Skeletal muscle tissue (tissue), 4 donors: ENCODE results near the gene KCNJ8. TPM values are rescaled to one million over a fixed set of nuclear protein-coding genes. Genes with fewer than 3 reads are reported as not detected.
A peak's percentile ranks its signal among the peaks of the same experiment; 100 is the strongest.
"Not testable (repeated sequence)": the region's sequence is repeated elsewhere in the genome, so short reads cannot be mapped to it uniquely, and the experiment has no call there.

Source experiments
- H3K27ac ChIP-seq: one replicate; pipeline ENCODE4 v1.7.0; 2013; ENCODE audit warnings: mild to moderate bottlenecking, low read depth, low read length, inconsistent platforms
- H3K27me3 ChIP-seq, 3 donors: one replicate each; pipeline ENCODE4 v1.7.0; 2013; ENCODE audit warnings: low read length in 3 of 3; ENCODE audit not compliant: control insufficient read depth in 3 of 3, insufficient read depth in 3 of 3
- H3K36me3 ChIP-seq, 3 donors: one replicate each; pipeline ENCODE4 v1.7.0; 2013; ENCODE audit warnings: low read length in 3 of 3; ENCODE audit not compliant: control insufficient read depth in 3 of 3, insufficient read depth in 3 of 3
- H3K4me1 ChIP-seq, 3 donors: one replicate each; pipeline ENCODE4 v1.7.0; 2013; ENCODE audit warnings: low read length in 3 of 3, mild to moderate bottlenecking in 3 of 3; ENCODE audit not compliant: control insufficient read depth in 3 of 3, insufficient read depth in 3 of 3
- H3K4me3 ChIP-seq, 3 donors: one replicate each; pipeline ENCODE4 v1.7.0; 2013; ENCODE audit warnings: low read length in 3 of 3
- H3K9ac ChIP-seq, 3 donors: one replicate each; pipeline ENCODE4 v1.7.0; 2013; ENCODE audit warnings: low read length in 3 of 3, mild to moderate bottlenecking in 3 of 3, moderate library complexity in 2 of 3, low read depth in 1 of 3
- H3K9me3 ChIP-seq, 3 donors: one replicate each; pipeline ENCODE4 v1.7.0; 2013; ENCODE audit warnings: low read length in 3 of 3; ENCODE audit not compliant: control insufficient read depth in 3 of 3
- total RNA-seq: library from RNA; depleted of rRNA; stranded (reverse); fragments of >200 nt; gene quantifications from one replicate; pipeline ENCODE4 v1.2.3, GENCODE V29; 2014
- donor health status: Osteomylitis.

KCNJ8 gene
- total RNA-seq, 1 donor from 2014 or later: 32.4 TPM

GRCh38 chr12:21788089-21788983, 13.8 kb upstream of the KCNJ8 start:
- no peaks in the 10 kb centered on the region for H3K27me3 ChIP-seq
- no peak overlapping the region for H3K27ac ChIP-seq

GRCh38 chr12:21786041-21786531, 11.6 kb upstream of the KCNJ8 start:
- Histone ChIP-seq H3K4me1 (no peaks in the 10 kb centered on the region), H3K9ac (no peak overlapping the region), H3K9me3 (no peaks in the 10 kb centered on the region), H3K27me3 (no peaks in the 10 kb centered on the region), H3K27ac (no peak overlapping the region), H3K4me3 (no peak overlapping the region), H3K36me3 (no peaks in the 10 kb centered on the region)

More at GRCh38 chr12:21788089-21788983, 13.8 kb upstream of the KCNJ8 start:
- Histone ChIP-seq H3K9me3 (no peaks in the 10 kb centered on the region), H3K36me3 (no peaks in the 10 kb centered on the region), H3K4me3 (no peak overlapping the region), H3K4me1 (no peaks in the 10 kb centered on the region), H3K9ac (no peak overlapping the region)

GRCh38 chr12:21782723-21783122, 8.2 kb upstream of the KCNJ8 start:
- H3K4me3 ChIP-seq, H3K36me3 ChIP-seq, H3K9ac ChIP-seq, H3K27me3 ChIP-seq, H3K4me1 ChIP-seq, H3K9me3 ChIP-seq, H3K27ac ChIP-seq: not testable (repeated sequence)

GRCh38 chr12:21780786-21781185, 6.3 kb upstream of the KCNJ8 start:
- Histone ChIP-seq H3K36me3 (no peaks in the 10 kb centered on the region), H3K4me1 (no peaks in the 10 kb centered on the region), H3K27me3 (no peaks in the 10 kb centered on the region), H3K9me3 (no peaks in the 10 kb centered on the region), H3K4me3 (no peak overlapping the region), H3K9ac (no peak overlapping the region), H3K27ac (no peak overlapping the region)

GRCh38 chr12:21776175-21776574, 1.7 kb upstream of the KCNJ8 start:
- H3K27ac ChIP-seq: no peak overlapping the region
- peaks cover 4 to 6% (median 6%) of the 10 kb centered on the region in 3 donors for H3K4me1 ChIP-seq
- H3K4me3 ChIP-seq: no peak overlapping the region
- H3K27me3 ChIP-seq: peaks cover 0 to 13% (median 0%) of the 10 kb centered on the region in 3 donors
- H3K9me3 ChIP-seq: no peaks in the 10 kb centered on the region
- no peaks in the 10 kb centered on the region for H3K36me3 ChIP-seq
- H3K9ac ChIP-seq: no peak overlapping the region

GRCh38 chr12:21775133-21775820, 771 bp upstream of the KCNJ8 start:
- peak overlapping the region; percentile 36 to 69 (median 43) for H3K9ac ChIP-seq
- peaks cover 0 to 13% (median 0%) of the 10 kb centered on the region in 3 donors for H3K27me3 ChIP-seq
- peak overlapping the region; percentile 52 for H3K27ac ChIP-seq
- H3K4me3 ChIP-seq: peak overlapping the region; percentile 35 to 60 (median 36)
- no peaks in the 10 kb centered on the region for H3K9me3 ChIP-seq
- peaks cover 4 to 6% (median 6%) of the 10 kb centered on the region in 3 donors for H3K4me1 ChIP-seq
- H3K36me3 ChIP-seq: no peaks in the 10 kb centered on the region

- Histone ChIP-seq H3K36me3 (no peaks in the 10 kb centered on the region), H3K9ac (peak overlapping the region; percentile 14 to 70 (median 51)), H3K4me3 (peak overlapping the region; percentile 60 to 75 (median 66)), H3K9me3 (no peaks in the 10 kb centered on the region), H3K4me1 (peaks cover 4 to 6% (median 6%) of the 10 kb centered on the region in 3 donors), H3K27me3 (peaks cover 0 to 13% (median 0%) of the 10 kb centered on the region in 3 donors), H3K27ac (peak overlapping the region; percentile 66)
Observed at GRCh38 chr12:21773806-21774205, 700 bp downstream of the KCNJ8 start.

GRCh38 chr12:21773263-21773741, 1.2 kb downstream of the KCNJ8 start:
- Histone ChIP-seq H3K9ac (peak overlapping the region; percentile 14 to 51 (median 46)), H3K27ac (peak overlapping the region; percentile 66), H3K27me3 (peaks cover 0 to 13% (median 0%) of the 10 kb centered on the region in 3 donors)

GRCh38 chr12:21771311-21771710, 3.2 kb downstream of the KCNJ8 start:
- no peak overlapping the region for H3K9ac ChIP-seq
- peaks cover 4 to 6% (median 6%) of the 10 kb centered on the region in 3 donors for H3K4me1 ChIP-seq
- peaks cover 0 to 13% (median 0%) of the 10 kb centered on the region in 3 donors for H3K27me3 ChIP-seq
- H3K27ac ChIP-seq: no peak overlapping the region
- H3K9me3 ChIP-seq: no peaks in the 10 kb centered on the region
- H3K4me3 ChIP-seq: no peak overlapping the region
- H3K36me3 ChIP-seq: no peaks in the 10 kb centered on the region

More at GRCh38 chr12:21773263-21773741, 1.2 kb downstream of the KCNJ8 start:
- peak overlapping the region; percentile 60 to 66 (median 63) for H3K4me3 ChIP-seq
- H3K4me1 ChIP-seq: peaks cover 4 to 6% (median 6%) of the 10 kb centered on the region in 3 donors
- H3K9me3 ChIP-seq: no peaks in the 10 kb centered on the region
- no peaks in the 10 kb centered on the region for H3K36me3 ChIP-seq
